OCI-LY1 (cell line): ENCODE results near the gene GPR137C.

Experiments
- CTCF ChIP-seq: fragments of 200-600 bp; sonication (generic), shearing (Covaris generic); IDR thresholded peaks from 2 replicates; pipeline ENCODE4 v1.5.1; 2017; ENCODE audit warnings: mild to moderate bottlenecking, antibody characterized with exemption, low read length, moderate library complexity, mixed read lengths
- EZH2 ChIP-seq: fragments of 200-600 bp; sonication (generic), shearing (Covaris generic); IDR thresholded peaks from 2 replicates; pipeline ENCODE4 v1.8.0; 2017; ENCODE audit warnings: borderline replicate concordance, mixed run types, mild to moderate bottlenecking, antibody characterized with exemption, low read length, moderate library complexity, mixed read lengths

GRCh38 chr14:52552063-52552988 is at the start of gene GPR137C, which contains the start of gene TXNDC16:
- TF ChIP-seq CTCF (no peak), EZH2 (no peak)
